H1 (cell line): ENCODE measurements around the gene SELENOK. TPM values are rescaled to one million over a fixed set of nuclear protein-coding genes. Genes with fewer than 3 reads are reported as not detected.

Source experiments
- CTCF ChIA-PET: fragments of 300-600 bp; sonication (Branson Sonifier 250); formaldehyde crosslinking; loops from one replicate; lab custom pipeline; 2021; ENCODE audit not compliant: partially characterized antibody; lab: Charles Lee
- POLR2A ChIA-PET: fragments of 300-600 bp; sonication (Branson Sonifier 250); formaldehyde crosslinking; loops from one replicate; lab custom pipeline; 2021; ENCODE audit warnings: inconsistent platforms; ENCODE audit not compliant: partially characterized antibody; lab: Charles Lee
- DNase-seq, 2 experiments: peaks; one replicate each; pipeline versions ENCODE4 v3.0.0 to v3.0.0-alpha.2; 2010 to 2022; ENCODE audit warnings: low spot score in 2 of 2, low read depth in 1 of 2, mixed read lengths in 1 of 2
- FAIRE-seq: peaks from 2 replicates; lab custom pipeline; 2011; peaks lifted over from hg19 to GRCh38; lab: Jason Lieb, UNC
- H2AFZ ChIP-seq: 2 replicates; pipeline ENCODE4 v1.8.1; 2012; ENCODE audit warnings: low read length, inconsistent platforms
- H2AK5ac ChIP-seq: 2 replicates; pipeline ENCODE4 v1.6.1; 2013; ENCODE audit warnings: low read depth, low read length
- H2BK120ac ChIP-seq: replicated peaks from 2 replicates; pipeline ENCODE3; 2013; ENCODE audit warnings: low read depth, low read length, inconsistent platforms
- H2BK12ac ChIP-seq: 2 replicates; pipeline ENCODE4 v1.6.1; 2013; ENCODE audit warnings: low read depth, low read length
- H2BK15ac ChIP-seq: 2 replicates; pipeline ENCODE4 v1.6.1; 2013; ENCODE audit warnings: low read length
- H2BK20ac ChIP-seq: 2 replicates; pipeline ENCODE4 v1.6.1; 2013; ENCODE audit warnings: low read length
- H2BK5ac ChIP-seq: 2 replicates; pipeline ENCODE4 v1.6.1; 2013; ENCODE audit warnings: low read depth, low read length
- H3K14ac ChIP-seq: 2 replicates; pipeline ENCODE4 v1.6.1; 2013; ENCODE audit warnings: inconsistent platforms; ENCODE audit not compliant: insufficient read length
- H3K18ac ChIP-seq: 2 replicates; pipeline ENCODE4 v1.6.1; 2013; ENCODE audit warnings: low read length; ENCODE audit errors: extremely low read depth
- H3K23ac ChIP-seq: 2 replicates; pipeline ENCODE4 v1.6.1; 2013; ENCODE audit warnings: inconsistent platforms; ENCODE audit not compliant: insufficient read length
- H3K23me2 ChIP-seq: 2 replicates; pipeline ENCODE4 v1.6.1; 2013; ENCODE audit warnings: low read depth, low read length
- H3K27ac ChIP-seq: 2 replicates; pipeline ENCODE4 v1.6.1; 2011; ENCODE audit warnings: low read depth, low read length, inconsistent platforms
- H3K27me3 ChIP-seq, 4 experiments: replicated peaks in 1 of 4; 1 replicate in 1 of 4; 2 replicates in 3 of 4; pipeline versions ENCODE4 v1.6.1 to v1.8.1; 2011 to 2013; ENCODE audit warnings: low read length in 3 of 4, mild to moderate bottlenecking in 3 of 4, inconsistent platforms in 2 of 4, mixed read lengths in 2 of 4, moderate library complexity in 1 of 4; ENCODE audit not compliant: control insufficient read depth in 3 of 4, insufficient read depth in 3 of 4; ENCODE audit errors: extremely low read depth in 1 of 4
- H3K36me3 ChIP-seq, 4 experiments: 2 replicates each; pipeline versions ENCODE4 v1.6.1 to v1.8.1; 2011 to 2013; ENCODE audit warnings: mild to moderate bottlenecking in 4 of 4, low read length in 3 of 4, moderate library complexity in 2 of 4, control low read depth in 1 of 4, inconsistent platforms in 1 of 4; ENCODE audit not compliant: insufficient read depth in 4 of 4, control insufficient read depth in 2 of 4
- H3K4ac ChIP-seq: replicated peaks from 2 replicates; pipeline ENCODE3; 2013; ENCODE audit warnings: low read length, low read depth, mixed read lengths, inconsistent platforms; ENCODE audit not compliant: insufficient read length
- H3K4me1 ChIP-seq, 4 experiments: replicated peaks in 1 of 4; 1 replicate in 1 of 4; 2 replicates in 3 of 4; pipeline versions ENCODE4 v1.6.1 to v1.8.1; 2011 to 2013; ENCODE audit warnings: low read length in 3 of 4, inconsistent platforms in 2 of 4, mixed read lengths in 1 of 4; ENCODE audit not compliant: insufficient read depth in 4 of 4, control insufficient read depth in 3 of 4
- H3K4me2 ChIP-seq, 2 experiments: 2 replicates each; pipeline versions ENCODE4 v1.6.1 to v1.8.1; 2011 to 2013; ENCODE audit warnings: low read depth in 2 of 2, low read length in 2 of 2, control low read depth in 1 of 2, inconsistent platforms in 1 of 2, mild to moderate bottlenecking in 1 of 2; ENCODE audit not compliant: insufficient read depth in 1 of 2
- H3K4me3 ChIP-seq, 4 experiments: fragments of 200-600, 300-600 bp in 1 of 4; sonication (generic), shearing (Covaris generic), sonication (Bioruptor Twin) in 1 of 4; 2 replicates each; pipeline versions ENCODE4 v1.5.1 to v1.8.1; 2011 to 2016; ENCODE audit warnings: low read length in 4 of 4, low read depth in 3 of 4, control low read depth in 2 of 4, inconsistent platforms in 2 of 4, mild to moderate bottlenecking in 2 of 4, mixed read lengths in 1 of 4, moderate library complexity in 1 of 4; ENCODE audit not compliant: insufficient read depth in 2 of 4; ENCODE audit errors: extremely low read depth in 1 of 4
- H3K56ac ChIP-seq: replicated peaks from 2 replicates; pipeline ENCODE3; 2013; ENCODE audit warnings: low read depth, mild to moderate bottlenecking, mixed read lengths, low read length, inconsistent platforms; ENCODE audit not compliant: insufficient read length
- H3K79me1 ChIP-seq: 2 replicates; pipeline ENCODE4 v1.6.1; 2013; ENCODE audit warnings: low read depth, low read length, control low read depth
- H3K79me2 ChIP-seq, 2 experiments: 2 replicates each; pipeline versions ENCODE4 v1.6.1 to v1.8.1; 2012 to 2013; ENCODE audit warnings: low read length in 2 of 2, mild to moderate bottlenecking in 2 of 2, inconsistent platforms in 1 of 2; ENCODE audit not compliant: insufficient read depth in 2 of 2, control insufficient read depth in 1 of 2
- H3K9ac ChIP-seq, 4 experiments: replicated peaks in 1 of 4; 1 replicate in 1 of 4; 2 replicates in 3 of 4; pipeline versions ENCODE4 v1.6.1 to v1.8.1; 2011 to 2013; ENCODE audit warnings: low read depth in 3 of 4, low read length in 3 of 4, control low read depth in 2 of 4, mild to moderate bottlenecking in 2 of 4, moderate library complexity in 2 of 4, inconsistent platforms in 1 of 4; ENCODE audit errors: extremely low read depth in 1 of 4
- H3K9me3 ChIP-seq, 2 experiments: 2 replicates each; pipeline versions ENCODE4 v1.6.1 to v1.8.1; 2012 to 2013; ENCODE audit warnings: mild to moderate bottlenecking in 2 of 2, moderate library complexity in 2 of 2, control low read depth in 1 of 2, inconsistent platforms in 1 of 2, low read depth in 1 of 2, low read length in 1 of 2, mixed read lengths in 1 of 2; ENCODE audit not compliant: insufficient read depth in 2 of 2
- H4K20me1 ChIP-seq, 2 experiments: replicated peaks in 1 of 2; 2 replicates each; pipeline versions ENCODE3 to v1.8.1; 2011 to 2013; ENCODE audit warnings: inconsistent platforms in 2 of 2, low read length in 2 of 2, mild to moderate bottlenecking in 1 of 2; ENCODE audit not compliant: insufficient read depth in 2 of 2, control insufficient read depth in 1 of 2
- H4K5ac ChIP-seq: 2 replicates; pipeline ENCODE4 v1.6.1; 2013; ENCODE audit warnings: low read length, low read depth, mixed read lengths, inconsistent platforms; ENCODE audit not compliant: insufficient read length
- H4K8ac ChIP-seq: 2 replicates; pipeline ENCODE4 v1.8.0; 2013; ENCODE audit warnings: mild to moderate bottlenecking, moderate library complexity, low read length, inconsistent platforms; ENCODE audit not compliant: insufficient read depth; ENCODE audit errors: extremely low read depth
- H4K91ac ChIP-seq: replicated peaks from 2 replicates; pipeline ENCODE3; 2013; ENCODE audit warnings: low read length, mixed read lengths, inconsistent platforms; ENCODE audit not compliant: insufficient read length
- CREB1 ChIP-seq: IDR thresholded peaks from 2 replicates; pipeline ENCODE4 v1.6.1; 2012; ENCODE audit warnings: inconsistent platforms
- JUND ChIP-seq: IDR thresholded peaks from 2 replicates; pipeline ENCODE4 v1.6.1; 2011; ENCODE audit warnings: mild to moderate bottlenecking, improper control_type of control experiment, low read length
- KDM1A ChIP-seq: fragments of 200-600, 300-600 bp; sonication (generic); IDR thresholded peaks from 2 replicates; pipeline ENCODE4 v1.7.1; 2016; ENCODE audit warnings: mild to moderate bottlenecking, low read length, borderline replicate concordance
- POLR2A ChIP-seq, 2 experiments: IDR thresholded peaks; 1 replicate in 1 of 2; 2 replicates in 1 of 2; pipeline ENCODE4 v1.6.1; 2011; ENCODE audit warnings: low read depth in 2 of 2, low read length in 2 of 2, mild to moderate bottlenecking in 2 of 2; ENCODE audit errors: control extremely low read depth in 1 of 2
- RAD21 ChIP-seq, 2 experiments: IDR thresholded peaks in 1 of 2; conservative IDR thresholded peaks in 1 of 2; 2 replicates each; pipeline ENCODE4 v1.6.1; 2011; ENCODE audit warnings: low read depth in 2 of 2, low read length in 2 of 2, improper control_type of control experiment in 1 of 2, inconsistent platforms in 1 of 2, mild to moderate bottlenecking in 1 of 2, moderate library complexity in 1 of 2
- RFX5 ChIP-seq: IDR thresholded peaks from 2 replicates; pipeline ENCODE4 v1.6.1; 2011; ENCODE audit warnings: low read depth, low read length, improper control_type of control experiment, borderline replicate concordance
- SIN3A ChIP-seq, 2 experiments: IDR thresholded peaks in 1 of 2; conservative IDR thresholded peaks in 1 of 2; 2 replicates each; pipeline ENCODE4 v1.6.1; 2011 to 2012; ENCODE audit warnings: low read length in 2 of 2, improper control_type of control experiment in 1 of 2, low read depth in 1 of 2, mild to moderate bottlenecking in 1 of 2
- SP4 ChIP-seq: IDR thresholded peaks from 2 replicates; pipeline ENCODE4 v1.6.1; 2012; ENCODE audit warnings: low read length, inconsistent platforms
- TAF1 ChIP-seq: IDR thresholded peaks from 2 replicates; pipeline ENCODE4 v1.6.1; 2011; ENCODE audit warnings: mild to moderate bottlenecking, low read depth, low read length
- YY1 ChIP-seq: IDR thresholded peaks from 2 replicates; pipeline ENCODE4 v1.6.1; 2011; ENCODE audit warnings: low read depth, mild to moderate bottlenecking, low read length
- whole genome bisulfite sequencing, 2 experiments: shearing (Covaris generic) in 1 of 2; methylation state at CpG; one replicate each; pipeline versions ENCODE4 v1.1.6 to v1.1.7; 2013 to 2015; ENCODE audit warnings: low lambda C conversion rate in 2 of 2, mixed read lengths in 2 of 2, inconsistent platforms in 1 of 2, low coverage in 1 of 2, missing lambda C conversion rate in 1 of 2; ENCODE audit not compliant: insufficient replicate concordance in 2 of 2, insufficient coverage in 1 of 2, insufficient read length in 1 of 2; ENCODE audit errors: extremely low coverage in 1 of 2, missing lambda C conversion rate in 1 of 2; 5-methylcytosine and 5-hydroxymethylcytosine counted together
- polyA plus RNA-seq, 7 experiments: library from polyadenylated mRNA; depleted of rRNA in 3 of 7; stranded (reverse) in 5 of 7; unstranded in 2 of 7; fragments of >200 nt in 5 of 7; fragments of 200-250 nt in 2 of 7; gene quantifications; 1 replicate in 5 of 7; 2 replicates in 1 of 7; 4 replicates in 1 of 7; pipeline versions ENCODE4 v1.2.1 to v1.2.3, GENCODE V29; 2011 to 2013; ENCODE audit warnings: missing spikeins in 2 of 7, mixed read lengths in 2 of 7
- total RNA-seq: library from RNA; stranded (reverse); fragmentation: NEBNext Ultra II Directional; extraction: Animal tissue kit (Norgen Biotek cat#: 25700); gene quantifications from 2 replicates; pipeline ENCODE4 v1.2.1, GENCODE V29; 2021

Gene SELENOK
- total and polyA plus RNA-seq, 2 of the 8 experiments (the other 6 are each of a cell fraction or from before 2014, with no cell fraction given), result 26.9 to 40.2 TPM

- no peak overlapping the region for H3K23ac ChIP-seq
- WGBS, 2 experiments, result 76% methylated on average over 1 of the region's 1 CpG; no CpG with 5 or more reads in 1 of the 2 experiments
- no peak for FAIRE-seq
These were observed 10.4 kb upstream of the SELENOK start for GRCh38 chr3:53902067-53902466.

More at GRCh38 chr3:53902067-53902466, 10.4 kb upstream of the SELENOK start:
- Histone ChIP-seq H3K9me3 (no peaks in the 10 kb centered on the region), H2AFZ (no peak overlapping the region), H3K27ac (no peak overlapping the region), H4K8ac (no peak overlapping the region)
- TF ChIP-seq YY1, result no peak
- TF ChIP-seq RAD21 (IDR thresholded peaks at IDR 0.05 in 1 of 2, conservative IDR thresholded peaks at IDR 0.05 in 1 of 2; ENCODE audit: low read depth in 2 of 2, low read length in 2 of 2), result no peak
- TF ChIP-seq JUND, result no peak
- no peak for TF ChIP-seq TAF1
- no peak for TF ChIP-seq POLR2A (IDR thresholded peaks at IDR 0.05; ENCODE audit: control extremely low read depth in 1 of 2, low read depth in 2 of 2, low read length in 2 of 2)
- TF ChIP-seq RFX5, result no peak
- TF ChIP-seq SIN3A (conservative IDR thresholded peaks at IDR 0.05 in 1 of 2, IDR thresholded peaks at IDR 0.05 in 1 of 2; ENCODE audit: low read depth in 1 of 2, low read length in 2 of 2), result no peak
- no peak for TF ChIP-seq CREB1
- TF ChIP-seq KDM1A, result no peak
- TF ChIP-seq SP4, result no peak
- TF ChIP-seq, all 59 proteins: peak for 0
- Histone ChIP-seq H3K23me2 (no peaks in the 10 kb centered on the region), H2BK5ac (no peak overlapping the region), H3K18ac (no peak overlapping the region), H4K5ac (no peak overlapping the region), H3K9ac (no peak overlapping the region), H2BK15ac (no peak overlapping the region), H3K4me3 (no peak overlapping the region), H2BK120ac (no peak overlapping the region), H3K14ac (no peak overlapping the region), H3K27me3 (no peaks in the 10 kb centered on the region; a peak in 2 of 7 replicates), H3K36me3 (no peaks in the 10 kb centered on the region), H2BK12ac (no peak overlapping the region), H3K4me2 (no peak overlapping the region), H4K91ac (no peak overlapping the region), H3K4ac (no peak overlapping the region), H3K79me2 (no peaks in the 10 kb centered on the region), H2AK5ac (no peak overlapping the region), H3K56ac (no peak overlapping the region), H3K79me1 (no peaks in the 10 kb centered on the region), H2BK20ac (no peak overlapping the region), H3K4me1 (no peaks in the 10 kb centered on the region), H4K20me1 (no peaks in the 10 kb centered on the region)
- POLR2A ChIA-PET, result interaction anchor here (0.6 kb wide), 1 partner anchor 529 kb away, joined by 3 read pairs; no protein-coding TSS in a partner anchor
- DNase-seq, result no peak
- CTCF ChIA-PET, result no interaction called here
